BE2C (cell line): Measurements from ENCODE around the gene DTNB.

Experiments
- DNase-seq: peaks from one replicate; pipeline ENCODE4 v3.0.0-alpha.2; 2020
- H3K27me3 ChIP-seq: fragments of 250-450 bp; sonication (Bioruptor Pico); 2 replicates; pipeline ENCODE4 v1.5.1; 2020; ENCODE audit warnings: mild to moderate bottlenecking
- H3K36me3 ChIP-seq: fragments of 250-450 bp; sonication (Bioruptor Pico); 2 replicates; pipeline ENCODE4 v1.5.1; 2020; ENCODE audit warnings: mild to moderate bottlenecking
- H3K4me1 ChIP-seq: fragments of 250-450 bp; sonication (Bioruptor Pico); 2 replicates; pipeline ENCODE4 v1.5.1; 2020
- H3K4me3 ChIP-seq: 2 replicates; pipeline ENCODE4 v1.5.1; 2011; ENCODE audit warnings: low read depth, low read length
- H3K9me3 ChIP-seq: fragments of 250-450 bp; sonication (Bioruptor Pico); 2 replicates; pipeline ENCODE4 v1.5.1; 2020
- TF ChIP-seq, protein P1 (sequence below): IDR thresholded peaks from 2 replicates; pipeline ENCODE4 v1.5.1; 2012; ENCODE audit warnings: mild to moderate bottlenecking, low read depth, low read length

The DTNB gene

GRCh38 chr2:25512707-25513106, 160.7 kb downstream of the DTNB start:
- no peak overlapping the region for H3K4me3 ChIP-seq
- DNase-seq: no peak

GRCh38 chr2:25506226-25506625, 167.2 kb downstream of the DTNB start:
- no peaks in the 10 kb centered on the region for H3K9me3 ChIP-seq
- TF ChIP-seq, protein P1, sequence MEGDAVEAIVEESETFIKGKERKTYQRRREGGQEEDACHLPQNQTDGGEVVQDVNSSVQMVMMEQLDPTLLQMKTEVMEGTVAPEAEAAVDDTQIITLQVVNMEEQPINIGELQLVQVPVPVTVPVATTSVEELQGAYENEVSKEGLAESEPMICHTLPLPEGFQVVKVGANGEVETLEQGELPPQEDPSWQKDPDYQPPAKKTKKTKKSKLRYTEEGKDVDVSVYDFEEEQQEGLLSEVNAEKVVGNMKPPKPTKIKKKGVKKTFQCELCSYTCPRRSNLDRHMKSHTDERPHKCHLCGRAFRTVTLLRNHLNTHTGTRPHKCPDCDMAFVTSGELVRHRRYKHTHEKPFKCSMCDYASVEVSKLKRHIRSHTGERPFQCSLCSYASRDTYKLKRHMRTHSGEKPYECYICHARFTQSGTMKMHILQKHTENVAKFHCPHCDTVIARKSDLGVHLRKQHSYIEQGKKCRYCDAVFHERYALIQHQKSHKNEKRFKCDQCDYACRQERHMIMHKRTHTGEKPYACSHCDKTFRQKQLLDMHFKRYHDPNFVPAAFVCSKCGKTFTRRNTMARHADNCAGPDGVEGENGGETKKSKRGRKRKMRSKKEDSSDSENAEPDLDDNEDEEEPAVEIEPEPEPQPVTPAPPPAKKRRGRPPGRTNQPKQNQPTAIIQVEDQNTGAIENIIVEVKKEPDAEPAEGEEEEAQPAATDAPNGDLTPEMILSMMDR: no peak
- no peaks in the 10 kb centered on the region for H3K27me3 ChIP-seq
- no peaks in the 10 kb centered on the region for H3K4me1 ChIP-seq
- DNase-seq: no peak
- H3K36me3 ChIP-seq: no peaks in the 10 kb centered on the region
- no peak overlapping the region for H3K4me3 ChIP-seq

More at GRCh38 chr2:25512707-25513106, 160.7 kb downstream of the DTNB start:
- TF ChIP-seq, protein P1: no peak
- H3K4me1 ChIP-seq: no peaks in the 10 kb centered on the region
- no peaks in the 10 kb centered on the region for H3K36me3 ChIP-seq
- no peaks in the 10 kb centered on the region for H3K9me3 ChIP-seq
- no peaks in the 10 kb centered on the region for H3K27me3 ChIP-seq

DNA sequence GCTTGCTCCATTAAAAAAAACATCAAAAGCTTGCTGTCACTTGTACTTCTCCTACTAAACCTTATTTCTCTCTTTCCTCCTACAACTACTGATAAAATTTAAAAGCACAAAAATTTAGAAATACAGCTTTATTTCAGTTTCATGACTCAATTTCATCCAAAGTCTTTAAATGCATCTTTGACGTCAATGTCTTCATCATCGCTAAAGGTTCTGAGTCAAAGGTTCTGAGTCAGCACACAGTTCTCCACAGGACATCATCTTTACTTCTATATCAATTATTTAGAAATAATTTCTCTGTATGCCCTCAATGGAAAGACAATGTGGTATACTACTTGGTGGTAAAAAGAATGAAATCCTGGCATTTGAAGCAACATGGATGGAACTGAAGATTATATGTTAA, 167.8 kb downstream of the DTNB start:
- no peaks in the 10 kb centered on the region for H3K27me3 ChIP-seq
- no peak for DNase-seq
- H3K4me1 ChIP-seq: no peaks in the 10 kb centered on the region
- H3K4me3 ChIP-seq: no peak overlapping the region
- TF ChIP-seq, protein P1: no peak
- no peaks in the 10 kb centered on the region for H3K36me3 ChIP-seq
- H3K9me3 ChIP-seq: no peaks in the 10 kb centered on the region

GRCh38 chr2:25505182-25505581, 168.2 kb downstream of the DTNB start:
- no peaks in the 10 kb centered on the region for H3K27me3 ChIP-seq
- H3K36me3 ChIP-seq: no peaks in the 10 kb centered on the region
- TF ChIP-seq, protein P1: no peak
- H3K9me3 ChIP-seq: no peaks in the 10 kb centered on the region
- DNase-seq: no peak
- H3K4me3 ChIP-seq: no peak overlapping the region
- no peaks in the 10 kb centered on the region for H3K4me1 ChIP-seq

GRCh38 chr2:25504266-25504665, 169.1 kb downstream of the DTNB start:
- TF ChIP-seq, protein P1: no peak
- no peak for DNase-seq
- H3K27me3 ChIP-seq: no peaks in the 10 kb centered on the region
- no peaks in the 10 kb centered on the region for H3K9me3 ChIP-seq
- H3K4me1 ChIP-seq: no peaks in the 10 kb centered on the region
- no peaks in the 10 kb centered on the region for H3K36me3 ChIP-seq
- H3K4me3 ChIP-seq: no peak overlapping the region

GRCh38 chr2:25499157-25499556, 174.2 kb downstream of the DTNB start:
- H3K4me1 ChIP-seq: no peaks in the 10 kb centered on the region
- H3K9me3 ChIP-seq: no peaks in the 10 kb centered on the region
- H3K4me3 ChIP-seq: no peak overlapping the region
- DNase-seq: no peak
- H3K27me3 ChIP-seq: no peaks in the 10 kb centered on the region
- TF ChIP-seq, protein P1: no peak
- H3K36me3 ChIP-seq: no peaks in the 10 kb centered on the region
